Erythroblast (primary cell): ENCODE results near the gene SLC17A5.
"Not testable (repeated sequence)": the region's sequence is repeated elsewhere in the genome, so short reads cannot be mapped to it uniquely, and the experiment has no call there.

ENCODE experiments used
- DNase-seq, 2 experiments: peaks; one replicate each; lab custom pipeline; 2025; lab: John Stamatoyannopoulos, UW
- GATA1 ChIP-seq: IDR thresholded peaks from 2 replicates; pipeline ENCODE4 v1.6.1; 2011; ENCODE audit warnings: low read depth, mild to moderate bottlenecking, control low read depth, low read length, moderate library complexity
- POLR2A ChIP-seq: IDR thresholded peaks from 2 replicates; pipeline ENCODE4 v1.6.1; 2011; ENCODE audit warnings: mild to moderate bottlenecking, low read length

Gene SLC17A5

DNA sequence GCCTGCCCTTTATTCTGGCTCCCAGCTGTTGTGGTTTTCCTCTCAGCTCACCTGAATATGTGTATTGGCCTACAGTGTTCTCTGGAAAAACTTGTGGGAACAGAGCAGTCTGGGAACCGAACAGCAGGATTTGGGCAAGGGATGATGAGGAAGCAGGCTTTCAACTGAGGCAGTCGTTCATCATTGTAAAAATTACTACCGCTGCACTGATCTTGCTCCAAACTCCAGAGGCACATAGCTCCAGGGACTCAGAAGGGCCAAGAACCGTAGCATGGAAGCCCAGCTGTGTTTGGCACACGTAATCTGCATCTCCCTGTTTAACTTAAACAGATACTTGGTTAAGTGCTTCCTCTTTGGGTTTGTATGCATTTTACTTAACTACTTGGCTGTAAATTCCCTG lies 84.7 kb downstream of the SLC17A5 start:
- TF ChIP-seq GATA1: no peak
- TF ChIP-seq POLR2A: no peak
- DNase-seq: no peak

DNA sequence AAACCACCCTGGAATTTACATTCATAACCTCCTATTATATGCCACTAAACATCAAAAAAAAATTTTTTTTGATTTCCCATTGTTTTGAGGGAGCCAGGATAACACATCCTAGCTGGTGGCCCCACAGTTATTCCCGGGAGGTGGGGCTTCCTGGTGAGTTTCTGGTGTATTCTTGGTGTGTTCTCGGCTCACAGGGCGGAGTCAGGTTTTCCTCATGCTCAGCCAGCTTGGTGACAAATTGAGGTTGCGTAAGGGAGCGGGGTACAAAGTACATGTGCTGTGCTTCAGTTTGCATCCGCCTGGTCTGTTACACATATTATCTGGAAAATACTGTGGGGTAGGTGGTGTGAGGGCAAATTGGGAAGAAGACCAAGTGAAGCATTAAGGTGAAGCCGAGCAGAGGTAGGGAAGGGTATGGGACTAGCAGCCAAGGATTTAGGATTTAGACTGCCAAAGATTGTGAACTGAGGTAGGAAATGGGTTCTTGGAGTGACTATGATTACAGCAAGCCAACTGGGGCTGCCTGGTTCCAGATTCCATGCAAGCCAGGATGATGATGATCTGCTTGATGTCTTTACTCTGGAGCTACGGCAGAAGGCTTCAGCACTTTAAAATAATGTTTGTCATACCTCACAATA lies 86.7 kb downstream of the SLC17A5 start:
- TF ChIP-seq GATA1 (no peak), POLR2A (no peak)
- peak in 1 of 2 experiments; percentile 35 for DNase-seq

- DNase-seq: not testable (repeated sequence)
These were observed 87.3 kb downstream of the SLC17A5 start for GRCh38 chr6:73566486-73566871.

GRCh38 chr6:73565767-73566485 lies 87.9 kb downstream of the SLC17A5 start:
- TF ChIP-seq POLR2A (no peak), GATA1 (no peak)

GRCh38 chr6:73564578-73565345 lies 89.0 kb downstream of the SLC17A5 start:
- TF ChIP-seq GATA1 (no peak), POLR2A (no peak)
- peak; percentile 4 to 17 for DNase-seq

More at GRCh38 chr6:73565767-73566485, 87.9 kb downstream of the SLC17A5 start:
- no peak for DNase-seq

DNA sequence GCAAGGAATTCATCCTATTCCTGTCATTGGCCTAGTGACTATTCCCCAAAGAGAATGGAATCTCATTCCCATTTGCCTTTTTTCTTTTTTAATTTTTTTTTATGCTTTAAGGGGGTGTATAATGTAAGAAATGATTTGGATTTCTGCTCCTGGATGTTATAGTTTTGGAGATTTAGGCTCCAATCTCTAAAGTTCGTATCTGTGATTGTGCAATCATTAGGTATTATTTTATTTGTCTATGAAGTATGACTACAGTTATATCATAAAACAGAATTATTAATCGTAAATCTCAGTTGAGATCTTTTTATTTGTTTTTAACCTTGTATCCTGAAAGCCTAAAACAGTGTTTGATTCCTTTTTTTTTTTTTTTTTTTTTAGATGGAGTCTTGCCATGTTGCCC lies 91.2 kb downstream of the SLC17A5 start:
- DNase-seq: no peak
- TF ChIP-seq GATA1 (no peak), POLR2A (no peak)

- DNase-seq: no peak
- no peak for TF ChIP-seq GATA1
These were observed 92.9 kb downstream of the SLC17A5 start for GRCh38 chr6:73560853-73561407.

- no peak for DNase-seq
- no peak for TF ChIP-seq POLR2A
- TF ChIP-seq GATA1: no peak
These were observed 93.5 kb downstream of the SLC17A5 start for GRCh38 chr6:73560182-73560732.

- DNase-seq: not testable (repeated sequence)
These were observed 94.4 kb downstream of the SLC17A5 start for GRCh38 chr6:73559399-73559794.

DNA sequence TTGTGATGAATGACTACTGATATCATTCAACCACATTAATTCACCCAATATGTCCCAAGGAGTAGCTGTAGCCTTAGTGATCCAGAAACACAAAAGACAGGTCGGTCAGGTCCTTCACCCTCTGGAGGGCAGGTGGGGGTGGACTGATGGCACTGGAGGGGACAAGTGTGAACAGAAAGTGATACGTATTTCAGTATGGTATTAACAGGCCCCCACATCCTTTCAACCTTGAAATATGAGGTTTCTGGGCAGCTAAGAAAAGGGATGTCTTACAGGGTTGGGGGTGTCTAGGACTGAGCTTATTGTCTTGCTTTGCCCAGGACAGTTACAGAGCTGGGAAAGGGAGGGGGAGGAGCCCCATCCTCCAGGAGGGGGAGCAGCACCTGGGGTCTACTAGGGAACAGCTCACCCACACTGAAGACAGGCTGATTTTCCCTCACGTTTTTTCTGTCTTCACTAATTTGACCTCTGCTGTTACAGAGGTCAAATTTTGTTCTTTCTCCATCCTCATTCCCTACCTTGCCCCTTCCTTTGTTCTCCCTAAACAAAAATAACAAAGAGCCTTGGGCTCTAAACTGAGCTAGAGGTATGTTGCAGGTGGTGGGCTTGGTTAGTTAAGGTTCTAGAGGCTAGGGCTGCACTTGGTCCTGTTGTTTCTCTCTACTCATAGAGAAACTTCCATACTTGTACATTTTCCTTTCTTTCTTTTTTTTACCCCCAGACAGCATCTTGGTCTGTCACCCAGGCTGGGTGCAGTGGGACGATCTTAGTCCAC lies 95.0 kb downstream of the SLC17A5 start:
- TF ChIP-seq POLR2A (no peak), GATA1 (no peak)
- no peak for DNase-seq

DNA sequence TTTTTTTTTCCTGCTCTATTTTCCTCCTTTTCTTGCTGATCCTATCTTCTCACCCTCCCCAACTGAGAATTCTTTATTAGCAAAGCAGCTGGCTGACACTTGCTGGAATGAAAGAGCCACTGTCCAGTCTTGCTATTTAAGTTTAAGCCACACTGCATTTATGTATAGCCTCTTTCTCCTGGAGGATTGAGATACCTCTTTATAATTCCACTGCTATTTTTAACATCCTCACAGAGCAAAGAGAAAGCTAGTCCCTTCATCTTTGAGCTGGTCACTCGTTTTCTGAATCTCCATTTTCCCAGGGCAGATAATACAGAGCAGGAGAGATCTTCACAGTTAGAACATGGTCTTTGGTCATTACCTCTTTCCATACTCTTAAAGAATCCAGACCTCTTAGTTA lies 97.0 kb downstream of the SLC17A5 start:
- no peak for TF ChIP-seq POLR2A
- TF ChIP-seq GATA1: no peak
- DNase-seq: no peak

DNA sequence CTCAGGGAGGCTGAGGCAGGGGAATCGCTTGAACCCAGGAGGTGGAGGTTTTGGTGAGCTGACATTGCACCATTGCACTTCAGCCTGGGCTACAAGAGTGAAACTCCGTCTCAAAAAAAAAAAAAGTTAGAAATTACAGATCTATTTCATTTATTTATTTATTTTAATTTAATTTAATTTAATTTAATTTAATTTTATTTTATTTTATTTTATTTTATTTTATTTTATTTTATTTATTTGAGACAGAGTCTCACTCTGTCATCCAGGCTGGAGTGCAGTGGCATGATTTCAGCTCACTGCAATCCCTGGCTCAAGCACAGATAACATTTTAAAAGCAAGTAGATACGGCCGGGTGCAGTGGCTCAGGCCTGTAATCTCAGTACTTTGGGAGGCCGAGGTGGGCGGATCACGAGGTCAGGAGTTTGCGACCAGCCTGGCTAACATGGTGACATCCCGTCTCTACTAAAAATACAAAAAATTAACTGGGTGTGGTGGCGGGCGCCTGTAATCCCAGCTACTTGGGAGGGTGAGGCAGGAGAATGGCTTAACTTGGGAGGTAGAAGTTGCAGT lies 98.3 kb downstream of the SLC17A5 start:
- not testable (repeated sequence) for DNase-seq

- not testable (repeated sequence) for DNase-seq
These were observed 102.7 kb downstream of the SLC17A5 start for GRCh38 chr6:73551115-73551514.
